NCI-H2029 treated with DMSO at 0.1 percent for 48 hours (cell line): Measurements from ENCODE around the gene CALHM2.

ENCODE experiments used
- DNase-seq: peaks from one replicate; lab custom pipeline; 2025; lab: John Stamatoyannopoulos, UW

The CALHM2 gene

DNA sequence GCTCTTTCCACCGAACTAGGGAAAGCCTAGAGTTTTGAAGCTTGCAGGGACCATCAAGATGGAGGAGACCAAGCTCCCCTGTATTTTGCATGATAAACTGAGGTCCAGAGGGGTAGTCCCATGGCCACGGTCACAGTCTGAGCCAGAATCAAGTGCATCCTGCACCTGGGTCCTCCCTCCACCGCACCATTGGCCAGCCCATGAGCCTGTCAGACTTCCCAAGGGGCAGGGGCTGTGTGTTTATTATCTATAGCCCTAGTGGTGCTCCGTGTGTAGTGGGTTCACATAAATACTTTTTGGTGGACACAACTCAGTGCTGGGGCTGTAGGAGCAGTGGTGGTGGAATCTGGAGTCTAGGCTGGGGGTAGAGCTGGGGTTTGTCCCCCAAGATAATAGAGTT lies 23.3 kb upstream of the CALHM2 start:
- no peak for DNase-seq

DNA sequence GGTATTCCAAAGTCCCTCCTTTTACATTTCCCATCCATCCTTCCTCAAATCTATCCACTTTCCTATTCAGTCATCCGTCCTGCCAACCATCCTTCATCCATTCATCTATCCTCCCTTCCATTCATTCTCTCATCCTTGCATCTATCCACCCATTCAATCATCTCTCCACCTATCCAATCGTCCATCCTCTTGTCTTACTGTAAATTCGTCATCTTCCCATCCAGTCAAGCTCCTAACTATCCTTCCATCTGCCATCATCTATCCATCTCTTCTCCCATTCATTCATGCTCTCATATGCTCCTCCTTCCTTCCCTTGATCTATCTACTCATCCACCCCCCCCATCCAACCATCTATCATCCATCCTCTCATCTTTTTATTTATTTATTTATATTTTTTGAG lies 21.9 kb upstream of the CALHM2 start:
- DNase-seq = no peak

DNA sequence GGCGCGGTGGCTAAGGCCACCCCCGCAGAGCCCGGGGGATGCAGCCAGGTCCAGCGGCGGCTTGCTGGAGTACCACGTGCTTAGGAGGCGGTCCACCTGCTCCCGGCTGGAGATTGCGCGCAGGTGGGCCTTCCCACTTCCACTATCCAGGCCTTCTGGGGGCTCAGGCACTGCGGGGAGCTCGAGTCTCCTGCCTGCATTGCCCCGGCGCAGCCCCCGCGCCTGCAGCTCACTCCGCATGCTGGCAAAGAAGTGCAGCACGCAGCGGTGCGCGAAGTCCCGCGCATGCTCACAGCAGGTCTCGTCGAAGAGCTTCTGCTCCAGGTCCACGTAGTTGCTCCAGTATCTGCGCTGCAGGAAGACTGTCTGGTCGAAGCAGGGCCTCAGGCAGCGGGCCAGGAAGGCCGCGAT lies 21.1 kb upstream of the CALHM2 start:
- no peak for DNase-seq

GRCh38 chr10:103472005-103472404 lies 19.8 kb upstream of the CALHM2 start:
- DNase-seq = no peak

DNA sequence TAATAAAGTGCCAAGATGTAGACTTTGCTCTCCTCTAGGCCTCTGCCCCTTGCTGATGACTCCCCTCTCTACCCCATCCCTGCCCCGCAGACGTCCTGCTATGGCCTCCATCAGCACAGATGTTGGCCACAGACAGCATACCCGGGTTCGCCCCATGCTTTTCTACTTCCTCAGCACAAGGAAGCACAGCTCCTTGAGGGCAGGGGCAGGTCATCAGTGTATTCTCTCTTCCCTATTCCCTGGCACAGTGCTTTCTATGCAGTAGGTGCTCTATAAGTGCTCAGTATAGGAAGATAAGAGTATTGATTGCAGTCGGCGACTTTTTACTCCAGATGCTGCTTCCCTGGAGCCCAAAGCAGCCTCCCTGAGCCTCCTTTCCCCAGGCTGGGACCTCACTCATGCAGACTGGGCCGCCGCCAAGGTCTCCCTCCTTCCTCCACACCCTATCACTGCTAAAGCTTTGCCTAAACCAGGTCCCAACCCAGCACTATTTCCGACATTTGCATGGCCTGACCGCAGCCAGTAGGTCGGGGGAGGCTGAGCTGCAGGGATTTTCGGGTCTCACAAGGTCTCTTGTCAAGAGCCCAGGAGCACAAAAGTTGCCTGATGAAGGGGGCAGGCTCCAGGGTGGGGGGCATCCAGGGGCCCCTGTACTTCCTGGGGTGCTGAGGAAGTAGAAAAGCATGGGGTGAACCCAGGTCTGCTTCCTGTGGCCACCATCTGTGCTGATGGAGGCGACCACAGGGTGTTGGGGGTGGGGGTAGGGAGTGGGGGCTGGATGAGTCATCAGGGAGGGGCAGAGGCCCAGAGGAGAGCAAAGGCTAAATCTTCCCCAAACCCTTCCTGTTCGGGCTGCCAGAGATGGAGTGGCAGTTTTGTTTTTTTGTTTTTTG lies 18.8 kb upstream of the CALHM2 start:
- DNase-seq = no peak

GRCh38 chr10:103469201-103469600 lies 17.0 kb upstream of the CALHM2 start:
- DNase-seq = no peak

DNA sequence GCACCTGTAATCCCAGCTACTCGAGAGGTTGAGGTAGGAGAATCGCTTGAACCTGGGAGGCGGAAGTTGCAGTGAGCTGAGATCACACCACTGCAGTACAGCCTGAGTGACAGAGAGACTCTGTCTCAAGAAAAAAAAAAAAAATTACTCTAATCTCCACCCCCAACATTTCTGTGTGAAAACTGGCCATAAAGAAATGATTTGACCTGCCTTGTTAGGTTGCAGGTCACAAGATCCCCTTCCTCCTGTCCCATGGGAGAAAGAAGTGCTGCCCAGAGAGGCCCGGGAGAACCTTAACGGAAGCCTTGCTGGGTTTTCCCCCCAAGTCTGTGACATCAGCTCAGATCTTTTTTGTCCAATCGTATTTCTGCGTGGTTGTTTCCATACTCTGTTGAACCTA lies 15.2 kb upstream of the CALHM2 start:
- no peak for DNase-seq

DNA sequence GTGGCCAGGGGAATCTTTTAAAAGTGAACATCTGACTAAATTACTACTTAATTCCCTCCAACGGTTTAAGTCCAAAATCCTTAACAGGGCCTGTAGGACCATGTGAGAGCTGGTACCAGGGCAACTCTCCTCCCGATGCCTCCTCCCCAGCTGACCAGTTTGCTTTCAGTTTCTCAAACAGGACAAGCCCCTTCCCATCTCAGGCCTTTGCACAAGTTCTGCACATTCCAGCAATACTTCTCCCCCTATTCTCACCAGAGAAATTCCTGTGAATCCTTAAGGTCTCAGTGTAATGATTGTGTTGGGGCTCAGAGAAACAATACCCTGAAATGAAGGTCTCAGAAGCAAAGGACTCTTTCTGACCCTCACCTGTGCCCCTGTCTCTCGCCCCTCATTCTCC lies 14.6 kb upstream of the CALHM2 start:
- no peak for DNase-seq

DNA sequence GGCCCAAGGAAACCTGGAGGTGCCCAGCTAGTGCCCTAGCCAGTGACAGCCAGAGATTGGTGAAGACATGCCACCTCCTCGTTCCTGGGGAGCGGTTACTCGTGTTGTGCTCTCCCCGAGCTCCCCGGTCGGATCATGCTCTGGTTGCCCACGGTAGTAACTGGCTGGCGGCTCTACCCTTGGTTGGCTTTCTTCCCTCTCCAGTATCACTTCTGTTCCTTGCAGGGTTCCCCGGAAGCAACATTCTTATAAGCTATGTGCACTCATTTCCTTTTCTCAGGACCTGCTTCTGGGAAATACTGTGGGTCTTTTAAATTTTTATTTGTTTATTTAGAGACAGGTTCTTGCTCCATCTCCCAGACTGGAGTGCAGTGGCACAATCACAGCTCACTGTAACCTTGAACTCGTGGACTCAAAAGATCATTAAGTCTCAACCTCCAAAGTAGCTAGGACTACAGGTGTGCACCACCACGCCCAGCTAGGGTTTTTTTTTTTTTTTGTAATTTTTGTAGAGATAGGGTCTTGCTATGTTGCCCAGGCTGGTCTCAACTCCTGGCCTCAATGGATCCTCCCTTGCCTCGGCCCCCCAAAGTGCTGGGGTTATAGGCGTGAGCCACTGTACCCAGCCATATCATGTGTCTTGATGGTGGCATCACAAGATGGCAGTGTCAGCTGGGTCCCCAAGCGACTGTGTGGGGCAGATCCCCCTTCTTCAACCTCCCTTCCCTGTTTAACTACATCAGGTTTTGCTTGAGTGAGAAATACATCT lies 13.4 kb upstream of the CALHM2 start:
- no peak for DNase-seq

DNA sequence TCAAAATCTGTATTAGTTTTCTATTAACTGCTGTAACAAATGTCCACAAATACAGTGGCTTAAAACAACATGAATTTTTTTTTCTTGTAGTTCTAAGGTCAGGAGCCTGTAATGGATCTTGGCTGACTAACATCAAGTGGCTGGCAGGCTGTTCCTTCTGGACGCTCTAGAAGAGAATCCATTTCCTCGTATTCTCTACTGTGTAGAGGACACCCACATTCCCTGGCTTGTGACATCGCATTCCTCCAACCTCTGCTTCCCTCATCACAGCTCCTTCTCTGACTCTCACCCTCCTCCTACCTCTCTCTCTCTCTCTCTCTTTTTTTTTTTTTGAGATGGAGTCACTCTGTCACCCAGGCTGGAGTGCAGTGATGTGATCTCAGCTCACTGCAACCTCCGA lies 11.3 kb upstream of the CALHM2 start:
- no peak for DNase-seq

- DNase-seq = no peak
Measured at GRCh38 chr10:103459615-103460014, 7.4 kb upstream of the CALHM2 start.

- no peak for DNase-seq
Measured at GRCh38 chr10:103458720-103459119, 6.5 kb upstream of the CALHM2 start, which contains the start of gene CALHM1. Gene CALHM1 (minus strand): TSS chr10:103458900. CDS start chr10:103458751, 149 bp downstream.

DNA sequence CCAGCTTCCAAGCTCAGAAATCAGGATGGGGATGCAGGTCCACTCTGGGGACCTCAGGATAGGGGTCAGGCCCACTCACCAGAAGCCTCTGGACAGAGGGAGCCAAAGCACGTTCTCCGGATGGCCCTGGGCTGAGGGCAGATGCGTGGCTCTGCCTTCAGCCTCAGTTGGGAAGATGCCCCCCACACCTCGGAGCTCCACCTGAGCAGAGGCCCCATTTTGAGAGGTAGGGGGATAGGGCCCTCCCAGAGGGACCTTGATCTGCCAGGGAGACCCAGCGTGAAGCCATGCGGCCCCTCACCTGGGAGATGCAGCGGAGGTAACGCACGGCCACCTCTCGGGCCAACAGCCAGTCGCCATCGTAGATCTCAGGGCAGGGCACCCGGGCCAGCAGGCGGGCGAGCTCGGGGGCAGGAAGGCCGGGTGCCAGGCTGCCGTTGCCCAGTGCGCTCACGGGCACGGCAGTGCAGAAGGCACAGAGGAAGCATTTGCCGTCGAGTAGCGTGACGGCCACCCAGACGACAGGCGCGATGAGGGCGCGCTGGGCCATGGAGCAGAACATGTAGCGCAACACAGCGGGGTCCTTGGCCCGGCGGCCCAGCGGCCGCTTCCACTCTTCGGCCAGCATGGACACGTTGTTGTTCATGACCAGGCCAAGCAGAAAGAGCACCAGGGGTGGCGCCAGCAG lies 5.9 kb upstream of the CALHM2 start:
- DNase-seq = no peak

DNA sequence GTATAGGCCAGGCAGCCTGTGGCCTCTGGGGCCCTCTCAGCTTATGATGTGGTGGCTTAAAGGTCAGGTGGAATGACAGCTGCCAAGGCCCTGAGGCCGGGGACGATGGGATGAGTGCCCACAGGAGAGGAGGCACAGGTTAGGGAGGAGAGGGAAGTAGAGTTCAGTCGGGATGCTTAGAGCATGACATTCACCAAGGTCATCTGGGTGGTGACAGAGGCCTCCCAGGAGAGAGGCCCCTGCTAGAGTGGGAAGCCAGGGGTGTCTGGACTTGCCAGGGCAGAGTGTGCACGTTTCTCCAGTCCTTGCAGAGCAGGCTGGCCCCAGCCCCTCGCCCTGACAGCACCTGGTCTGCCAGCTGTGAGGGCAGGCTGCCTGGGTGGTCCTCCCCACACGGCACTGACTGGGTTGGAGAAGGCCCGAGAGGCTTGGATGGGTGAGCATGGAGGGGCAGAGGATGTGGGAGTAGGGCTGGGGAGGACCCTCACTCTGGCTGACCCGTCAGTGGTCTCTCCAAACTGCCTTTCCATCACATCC lies 5.1 kb upstream of the CALHM2 start:
- DNase-seq = no peak

DNA sequence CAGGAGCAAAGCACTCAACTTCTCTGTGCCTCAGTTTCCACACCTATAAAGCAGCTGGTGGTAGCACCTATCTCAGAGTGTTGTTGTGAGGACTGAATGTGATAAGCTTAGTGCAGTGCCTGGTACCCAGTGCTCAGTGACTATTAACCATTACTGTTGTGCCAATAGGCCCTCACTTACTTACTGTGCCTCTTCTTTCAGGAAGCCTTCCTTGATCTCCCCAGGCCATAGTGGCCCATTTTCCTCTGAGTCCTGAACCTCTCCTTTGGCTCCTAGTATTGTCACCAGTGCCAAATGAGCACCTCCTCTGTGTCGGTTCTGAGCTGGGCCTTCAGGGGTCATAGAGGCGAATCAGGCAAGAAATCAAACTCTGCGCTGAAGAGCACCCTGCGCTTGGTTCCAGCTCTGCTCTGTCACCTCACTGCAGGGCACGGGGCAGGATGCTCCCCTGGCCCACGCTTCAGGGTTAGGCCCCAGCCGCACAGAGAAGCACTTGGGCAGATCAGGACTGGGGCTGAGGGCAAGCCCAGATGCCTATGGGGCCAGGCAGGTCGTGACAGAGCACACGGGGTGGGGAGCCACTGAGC lies 4.0 kb upstream of the CALHM2 start:
- no peak for DNase-seq

DNA sequence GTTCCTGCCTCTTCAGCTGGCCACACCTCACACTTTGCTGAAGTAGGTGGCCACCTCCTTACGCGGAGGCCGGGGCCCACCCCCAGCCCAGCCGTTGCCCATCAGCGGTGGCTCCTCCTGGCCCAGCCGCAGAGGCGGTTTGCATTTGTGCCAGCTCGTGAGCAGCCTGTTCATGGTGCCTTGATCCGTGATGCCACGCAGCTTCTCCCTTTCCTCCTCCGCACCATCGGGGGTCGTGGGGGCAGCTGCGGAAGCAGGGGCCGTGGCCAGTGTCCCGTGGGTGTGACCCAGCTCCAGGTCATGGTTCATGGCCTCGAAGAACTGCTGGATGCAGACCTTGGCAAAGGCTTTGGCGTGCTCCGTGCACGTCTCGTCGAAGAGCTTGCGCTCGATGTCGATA lies 3.1 kb upstream of the CALHM2 start:
- DNase-seq = no peak

DNA sequence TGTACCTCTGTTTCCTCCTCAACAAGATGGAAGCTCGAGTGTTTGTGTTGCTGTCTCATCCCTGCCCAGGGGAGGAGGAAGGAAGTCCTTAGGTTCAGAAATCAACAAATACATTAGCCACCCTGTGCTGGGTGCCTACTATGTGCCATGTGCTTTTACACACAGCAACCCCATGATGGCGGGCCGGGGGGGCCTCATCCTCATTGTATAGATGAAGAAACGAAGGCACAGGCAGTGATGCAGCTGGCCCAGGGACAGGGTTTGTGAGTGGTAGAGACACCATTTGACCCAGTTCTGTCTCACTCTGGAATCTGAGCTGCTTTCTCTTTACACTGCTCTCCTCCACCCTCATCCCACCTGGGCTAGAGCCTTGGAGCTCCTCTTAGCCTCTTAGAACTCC lies 1.9 kb upstream of the CALHM2 start:
- no peak for DNase-seq

GRCh38 chr10:103452506-103453230 lies 498 bp upstream of the CALHM2 start:
- DNase-seq = no peak

- DNase-seq = no peak
Measured at GRCh38 chr10:103451091-103451813, 918 bp downstream of the CALHM2 start.

- DNase-seq = no peak
Measured at GRCh38 chr10:103450201-103450695, 1.9 kb downstream of the CALHM2 start.
